Mucosa of stomach (tissue), 1 donor: Measurements from ENCODE around the gene SLC22A23.

Experiments
- H3K27me3 ChIP-seq: one replicate; pipeline ENCODE4 v1.7.0; 2013; ENCODE audit warnings: mild to moderate bottlenecking, low read length; ENCODE audit not compliant: control insufficient read depth, insufficient read depth
- H3K36me3 ChIP-seq: one replicate; pipeline ENCODE4 v1.7.0; 2013; ENCODE audit warnings: low read length; ENCODE audit not compliant: control insufficient read depth, insufficient read depth
- H3K4me1 ChIP-seq: one replicate; pipeline ENCODE4 v1.7.0; 2013; ENCODE audit warnings: mild to moderate bottlenecking, low read length; ENCODE audit not compliant: control insufficient read depth, insufficient read depth
- H3K4me3 ChIP-seq: one replicate; pipeline ENCODE4 v1.7.0; 2013; ENCODE audit warnings: low read length
- H3K9ac ChIP-seq: one replicate; pipeline ENCODE4 v1.7.0; 2013; ENCODE audit warnings: mild to moderate bottlenecking, low read length, moderate library complexity
- H3K9me3 ChIP-seq: one replicate; pipeline ENCODE4 v1.7.0; 2013; ENCODE audit warnings: mild to moderate bottlenecking, low read length, moderate library complexity; ENCODE audit not compliant: control insufficient read depth
- donor health status: Pancreatic carcinoma.

The SLC22A23 gene

GRCh38 chr6:3412779-3413500 is 43.9 kb downstream of the SLC22A23 start:
- H3K4me1 ChIP-seq, result peaks cover 46% of the 10 kb centered on the region
- no peak overlapping the region for H3K9ac ChIP-seq
- H3K4me3 ChIP-seq, result no peak overlapping the region
- H3K9me3 ChIP-seq, result no peaks in the 10 kb centered on the region
- no peaks in the 10 kb centered on the region for H3K27me3 ChIP-seq
- no peaks in the 10 kb centered on the region for H3K36me3 ChIP-seq

DNA sequence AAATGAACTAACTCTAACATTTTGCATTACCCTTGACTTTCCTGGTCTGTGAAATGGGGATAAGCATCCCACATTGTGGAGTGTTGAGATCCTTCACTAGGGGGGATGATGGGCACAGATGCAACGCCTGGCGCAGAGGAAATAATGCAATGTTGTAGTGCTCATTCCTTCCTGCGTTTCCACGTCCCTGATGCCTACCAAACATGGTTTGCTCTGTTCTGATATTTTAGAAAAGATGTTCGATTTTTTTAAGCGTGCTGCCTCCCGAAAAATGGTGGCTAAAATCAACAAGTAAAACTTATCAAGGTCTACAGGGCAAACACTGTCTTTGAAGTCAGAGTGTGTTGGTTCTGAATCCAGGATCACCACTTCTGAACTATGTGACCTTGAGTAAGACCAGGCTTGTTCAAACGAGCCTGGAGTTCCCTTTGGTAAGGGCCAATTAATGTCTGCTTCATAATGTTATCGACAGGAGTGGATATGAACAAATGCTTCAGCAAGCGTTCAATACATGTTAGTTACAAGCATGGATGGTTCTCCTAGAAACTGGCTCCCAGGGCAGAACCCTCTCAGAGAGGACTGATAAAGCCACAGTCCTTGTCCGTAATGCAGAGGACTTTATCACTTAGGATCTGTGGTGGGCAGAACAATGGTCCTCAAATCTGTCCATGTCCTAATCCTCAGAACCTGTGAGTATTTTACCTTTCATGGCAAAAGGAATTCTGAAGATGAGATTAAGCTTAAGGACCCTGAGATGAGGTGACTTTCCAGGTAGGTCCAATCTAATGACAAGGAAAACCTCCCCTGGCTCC is 44.7 kb downstream of the SLC22A23 start:
- no peak overlapping the region for H3K4me3 ChIP-seq
- H3K27me3 ChIP-seq, result no peaks in the 10 kb centered on the region
- H3K9me3 ChIP-seq, result no peaks in the 10 kb centered on the region
- H3K36me3 ChIP-seq, result no peaks in the 10 kb centered on the region
- H3K4me1 ChIP-seq, result peaks cover 45% of the 10 kb centered on the region
- H3K9ac ChIP-seq, result no peak overlapping the region

GRCh38 chr6:3410385-3411360 is 46.2 kb downstream of the SLC22A23 start:
- Histone ChIP-seq H3K9me3 (no peaks in the 10 kb centered on the region), H3K36me3 (no peaks in the 10 kb centered on the region), H3K9ac (peak overlapping the region; percentile 40), H3K4me1 (peaks cover 44% of the 10 kb centered on the region), H3K27me3 (no peaks in the 10 kb centered on the region), H3K4me3 (no peak overlapping the region)

GRCh38 chr6:3409699-3410384 is 47.0 kb downstream of the SLC22A23 start:
- Histone ChIP-seq H3K27me3 (no peaks in the 10 kb centered on the region), H3K36me3 (no peaks in the 10 kb centered on the region), H3K9ac (peak overlapping the region; percentile 40), H3K9me3 (no peaks in the 10 kb centered on the region), H3K4me1 (peaks cover 44% of the 10 kb centered on the region), H3K4me3 (no peak overlapping the region)

- H3K27me3 ChIP-seq, result no peaks in the 10 kb centered on the region
- H3K9ac ChIP-seq, result peak overlapping the region; percentile 22
- H3K4me3 ChIP-seq, result no peak overlapping the region
- no peaks in the 10 kb centered on the region for H3K9me3 ChIP-seq
- H3K36me3 ChIP-seq, result no peaks in the 10 kb centered on the region
- peaks cover 56% of the 10 kb centered on the region for H3K4me1 ChIP-seq
Measured at GRCh38 chr6:3408665-3409064, 48.2 kb downstream of the SLC22A23 start.

DNA sequence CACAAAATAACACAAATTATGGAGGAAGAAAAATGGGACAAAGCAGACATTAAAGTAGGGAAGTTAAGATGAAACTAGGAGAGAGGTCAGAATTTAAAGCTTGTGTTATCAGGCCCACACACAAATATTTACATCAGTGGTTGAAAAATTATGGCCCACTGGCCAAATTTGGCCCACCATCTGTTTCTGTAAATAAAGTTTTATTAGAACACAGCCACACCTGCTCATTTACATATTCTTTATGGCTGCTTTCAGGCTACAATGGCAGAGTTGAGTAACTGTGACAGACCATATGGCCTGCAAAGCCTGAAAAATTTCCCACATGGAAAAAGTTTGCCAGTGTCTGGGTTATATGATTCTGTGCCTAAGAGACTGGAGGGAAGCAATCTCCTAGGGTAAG is 49.0 kb downstream of the SLC22A23 start:
- no peak overlapping the region for H3K4me3 ChIP-seq
- H3K36me3 ChIP-seq, result no peaks in the 10 kb centered on the region
- H3K9ac ChIP-seq, result no peak overlapping the region
- H3K27me3 ChIP-seq, result no peaks in the 10 kb centered on the region
- H3K9me3 ChIP-seq, result no peaks in the 10 kb centered on the region
- peaks cover 64% of the 10 kb centered on the region for H3K4me1 ChIP-seq

DNA sequence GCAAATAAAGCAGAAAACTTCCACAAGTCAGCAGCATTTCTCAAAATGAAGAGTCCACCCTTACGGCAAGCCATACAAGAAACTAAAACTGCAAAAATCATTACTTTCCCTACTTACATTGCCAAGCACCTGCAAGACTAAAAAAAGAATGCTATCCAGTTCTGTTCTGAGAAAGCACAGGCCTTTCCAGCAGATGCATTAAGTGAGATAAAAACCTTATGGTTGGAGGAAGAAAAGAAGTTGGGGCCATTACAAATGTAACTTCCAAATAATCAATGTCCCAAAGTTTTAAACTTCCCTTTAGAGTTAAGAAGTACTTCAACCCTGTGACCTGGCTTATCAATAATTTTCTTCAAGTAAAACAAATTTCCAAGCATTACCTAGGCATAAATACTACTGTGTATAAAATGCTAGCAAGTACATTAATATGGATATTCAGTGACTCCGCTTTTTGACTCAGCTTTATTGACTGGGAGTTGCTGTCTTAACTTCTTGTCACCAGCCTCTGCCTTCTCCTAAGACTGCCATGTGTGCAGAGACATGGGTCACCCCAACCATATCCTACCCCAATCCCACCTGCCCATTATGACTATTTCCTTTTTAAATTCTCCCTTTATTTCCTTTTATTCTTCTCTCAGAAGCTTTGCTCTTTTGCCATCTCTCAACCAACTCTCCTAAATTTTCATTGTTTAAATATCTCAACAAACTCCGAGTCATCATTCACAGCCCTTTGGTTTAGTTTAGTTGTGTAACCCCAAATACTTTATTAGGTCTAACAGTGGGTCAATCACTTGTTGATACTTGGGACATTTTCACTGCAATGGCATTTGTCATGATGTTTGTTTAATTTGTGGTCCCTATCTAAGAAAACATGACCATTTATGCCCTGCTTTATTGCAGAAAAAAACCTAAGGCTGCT is 49.7 kb downstream of the SLC22A23 start:
- H3K9ac ChIP-seq, result no peak overlapping the region
- H3K27me3 ChIP-seq, result no peaks in the 10 kb centered on the region
- no peaks in the 10 kb centered on the region for H3K9me3 ChIP-seq
- no peaks in the 10 kb centered on the region for H3K36me3 ChIP-seq
- H3K4me3 ChIP-seq, result no peak overlapping the region
- H3K4me1 ChIP-seq, result peaks cover 71% of the 10 kb centered on the region

GRCh38 chr6:3406362-3406821 is 50.5 kb downstream of the SLC22A23 start:
- no peak overlapping the region for H3K9ac ChIP-seq
- H3K4me1 ChIP-seq, result peaks cover 78% of the 10 kb centered on the region
- H3K27me3 ChIP-seq, result no peaks in the 10 kb centered on the region

DNA sequence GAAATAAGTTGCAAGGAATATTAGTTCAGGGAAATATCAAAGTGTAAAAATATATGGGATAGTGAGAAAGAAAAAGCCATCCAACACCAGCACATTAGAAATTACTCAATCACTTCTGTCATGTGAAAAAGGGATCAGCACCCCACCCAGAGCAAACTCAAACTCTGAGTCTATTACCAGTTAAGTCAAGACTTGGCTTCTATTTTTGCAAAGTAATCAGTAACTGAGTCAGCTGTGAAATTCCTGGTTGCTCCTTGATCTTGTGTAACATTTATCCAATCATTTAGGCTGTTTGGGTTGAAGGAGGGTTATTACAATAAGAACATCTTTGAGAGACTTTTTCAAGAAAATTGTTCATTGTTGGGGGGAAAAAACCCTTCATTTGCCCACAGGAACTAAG is 51.2 kb downstream of the SLC22A23 start:
- Histone ChIP-seq H3K27me3 (no peaks in the 10 kb centered on the region), H3K36me3 (no peaks in the 10 kb centered on the region), H3K4me1 (peaks cover 72% of the 10 kb centered on the region), H3K4me3 (no peak overlapping the region), H3K9me3 (no peaks in the 10 kb centered on the region), H3K9ac (no peak overlapping the region)

More at GRCh38 chr6:3406362-3406821, 50.5 kb downstream of the SLC22A23 start:
- H3K9me3 ChIP-seq, result no peaks in the 10 kb centered on the region
- no peak overlapping the region for H3K4me3 ChIP-seq
- H3K36me3 ChIP-seq, result no peaks in the 10 kb centered on the region

- Histone ChIP-seq H3K9ac (no peak overlapping the region), H3K4me3 (no peak overlapping the region), H3K9me3 (no peaks in the 10 kb centered on the region), H3K27me3 (no peaks in the 10 kb centered on the region), H3K4me1 (peaks cover 69% of the 10 kb centered on the region), H3K36me3 (no peaks in the 10 kb centered on the region)
Measured at GRCh38 chr6:3405182-3405518, 51.7 kb downstream of the SLC22A23 start.
